K562 (cell line): ENCODE data around the gene POC1B.

Source experiments
- ELF4 ChIP-seq: fragments of 450-650 bp; formaldehyde crosslinking; IDR thresholded peaks from 2 replicates; pipeline ENCODE4 v1.4.0; 2022; ENCODE audit warnings: missing genetic modification characterization
- HEY1 ChIP-seq: fragments of 250-450 bp; sonication (Bioruptor Pico); IDR thresholded peaks from 2 replicates; pipeline ENCODE4 v1.5.0; 2020; ENCODE audit warnings: mild to moderate bottlenecking, moderate library complexity, borderline replicate concordance
- IRF2 ChIP-seq: sonication (generic); formaldehyde crosslinking; IDR thresholded peaks from 2 replicates; pipeline ENCODE4 v1.8.1; 2022; ENCODE audit warnings: mild to moderate bottlenecking, missing genetic modification reagents
- XRCC5 ChIP-seq: fragments of 200-400 bp; formaldehyde crosslinking; IDR thresholded peaks from 2 replicates; pipeline ENCODE4 v1.6.1; 2017; ENCODE audit warnings: low read depth, mild to moderate bottlenecking, low read length
- TF ChIP-seq, protein P1 (sequence below): fragments of 250-450 bp; sonication (Bioruptor Pico); IDR thresholded peaks from 2 replicates; pipeline ENCODE4 v1.5.0; 2022; ENCODE audit warnings: mild to moderate bottlenecking

DNA sequence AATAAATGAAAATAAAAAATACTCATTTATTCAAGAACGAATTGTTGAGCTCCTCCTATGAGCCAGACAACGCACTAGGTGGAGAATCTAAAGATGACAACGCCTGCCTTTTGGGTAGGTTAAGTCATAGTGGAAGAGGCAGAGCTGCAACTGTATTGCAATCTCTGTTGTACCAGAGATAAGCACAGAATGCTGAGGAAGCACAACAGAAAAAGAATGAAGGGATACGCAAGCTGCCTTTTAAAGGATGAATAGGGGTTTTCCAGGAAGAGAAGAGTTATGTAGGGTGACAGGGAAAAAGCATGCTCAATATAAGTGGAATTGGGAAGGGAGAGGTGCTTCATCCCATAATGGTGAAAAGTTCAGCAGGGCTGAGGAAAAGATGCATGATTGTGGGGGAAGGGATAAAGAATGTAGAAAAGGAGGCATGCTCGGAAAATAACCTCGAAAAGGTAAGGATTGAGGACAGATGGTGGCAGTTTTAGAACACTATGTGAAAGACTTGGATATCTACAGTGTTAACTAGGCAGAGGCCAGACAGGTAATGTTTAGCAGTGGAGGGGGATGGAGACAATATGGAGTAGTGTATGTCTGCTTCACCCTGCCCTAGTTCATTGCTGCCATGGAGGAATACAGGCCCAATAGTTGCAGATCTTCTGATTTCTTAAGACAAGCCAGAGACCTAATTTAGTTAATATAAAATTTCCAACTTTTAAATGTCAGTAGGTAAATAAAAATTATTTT lies 109.6 kb downstream of the POC1B start:
- TF ChIP-seq, protein P1, sequence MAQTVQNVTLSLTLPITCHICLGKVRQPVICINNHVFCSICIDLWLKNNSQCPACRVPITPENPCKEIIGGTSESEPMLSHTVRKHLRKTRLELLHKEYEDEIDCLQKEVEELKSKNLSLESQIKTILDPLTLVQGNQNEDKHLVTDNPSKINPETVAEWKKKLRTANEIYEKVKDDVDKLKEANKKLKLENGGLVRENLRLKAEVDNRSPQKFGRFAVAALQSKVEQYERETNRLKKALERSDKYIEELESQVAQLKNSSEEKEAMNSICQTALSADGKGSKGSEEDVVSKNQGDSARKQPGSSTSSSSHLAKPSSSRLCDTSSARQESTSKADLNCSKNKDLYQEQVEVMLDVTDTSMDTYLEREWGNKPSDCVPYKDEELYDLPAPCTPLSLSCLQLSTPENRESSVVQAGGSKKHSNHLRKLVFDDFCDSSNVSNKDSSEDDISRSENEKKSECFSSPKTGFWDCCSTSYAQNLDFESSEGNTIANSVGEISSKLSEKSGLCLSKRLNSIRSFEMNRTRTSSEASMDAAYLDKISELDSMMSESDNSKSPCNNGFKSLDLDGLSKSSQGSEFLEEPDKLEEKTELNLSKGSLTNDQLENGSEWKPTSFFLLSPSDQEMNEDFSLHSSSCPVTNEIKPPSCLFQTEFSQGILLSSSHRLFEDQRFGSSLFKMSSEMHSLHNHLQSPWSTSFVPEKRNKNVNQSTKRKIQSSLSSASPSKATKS (CRISPR knock-in tag), result no peak
- TF ChIP-seq IRF2 (CRISPR knock-in tag) (no peak), XRCC5 (no peak), HEY1 (no peak), ELF4 (CRISPR knock-in tag) (no peak)
